ENCODE data around the gene KLHL42.
"Not testable (repeated sequence)": the region's sequence is repeated elsewhere in the genome, so short reads cannot be mapped to it uniquely, and the experiment has no call there.

Gene KLHL42

DNA sequence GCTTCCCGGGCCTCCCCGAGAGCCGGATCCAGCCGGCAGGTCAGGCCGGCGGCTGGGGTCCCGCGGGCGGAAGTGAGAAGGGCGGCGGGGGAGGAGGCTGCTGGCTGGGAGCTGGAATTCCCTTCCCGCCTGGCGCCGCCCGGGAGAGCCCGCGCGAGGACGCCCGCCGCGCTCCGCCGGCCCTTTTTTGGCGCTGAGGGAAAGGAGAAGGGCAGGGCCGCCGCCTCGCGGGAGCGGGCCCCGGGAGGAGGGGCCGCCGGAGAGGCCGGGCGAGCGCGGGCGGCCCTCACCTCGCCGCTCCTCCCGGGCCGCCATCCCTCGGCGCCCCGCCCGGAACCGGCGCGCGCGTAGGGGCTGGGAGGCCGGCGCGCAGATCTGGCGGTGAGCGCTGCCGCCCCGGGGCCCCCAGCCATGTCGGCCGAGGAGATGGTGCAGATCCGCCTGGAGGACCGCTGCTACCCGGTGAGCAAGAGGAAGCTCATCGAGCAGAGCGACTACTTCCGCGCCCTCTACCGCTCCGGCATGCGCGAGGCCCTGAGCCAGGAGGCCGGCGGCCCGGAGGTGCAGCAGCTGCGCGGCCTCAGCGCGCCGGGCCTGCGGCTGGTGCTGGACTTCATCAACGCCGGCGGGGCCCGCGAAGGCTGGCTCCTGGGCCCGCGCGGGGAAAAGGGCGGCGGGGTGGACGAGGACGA lies at the start of gene KLHL42, which contains the start of gene MANSC4:
Gene KLHL42 (plus strand): TSS at position 314 of the 692 bp plus-strand sequence. CDS start 98 bp downstream, at position 412.
Gene MANSC4 (minus strand): TSS at position 317 of the 692 bp plus-strand sequence. CDS start 8,960 bp downstream, outside the sequence.
- peak; percentile 34 to 42 (median 36) for DNase-seq (ENCODE audit: low read depth in 2 of 3, low spot score in 2 of 3)

DNA sequence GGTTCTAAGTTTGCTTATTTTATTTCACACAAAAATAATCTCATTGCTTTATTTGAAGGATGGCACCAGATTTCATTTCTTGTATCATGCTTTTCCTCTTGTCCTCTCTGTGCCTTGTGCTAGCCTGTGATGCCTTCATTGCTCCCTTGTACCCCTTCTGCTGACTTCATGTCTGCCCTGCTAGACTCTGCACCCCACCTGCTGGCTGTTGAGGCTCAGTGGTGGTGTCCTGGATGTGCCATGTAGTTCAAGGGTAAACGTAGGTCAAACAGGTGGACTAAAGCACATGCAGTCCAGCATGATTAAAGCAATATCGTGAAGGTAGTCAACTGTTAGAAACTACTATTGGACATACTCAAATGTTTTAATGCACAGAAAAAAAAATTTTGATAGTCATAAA lies 47.8 kb upstream of the KLHL42 start:
- DNase-seq (ENCODE audit: low read depth in 2 of 3, low spot score in 2 of 3): no peak

DNA sequence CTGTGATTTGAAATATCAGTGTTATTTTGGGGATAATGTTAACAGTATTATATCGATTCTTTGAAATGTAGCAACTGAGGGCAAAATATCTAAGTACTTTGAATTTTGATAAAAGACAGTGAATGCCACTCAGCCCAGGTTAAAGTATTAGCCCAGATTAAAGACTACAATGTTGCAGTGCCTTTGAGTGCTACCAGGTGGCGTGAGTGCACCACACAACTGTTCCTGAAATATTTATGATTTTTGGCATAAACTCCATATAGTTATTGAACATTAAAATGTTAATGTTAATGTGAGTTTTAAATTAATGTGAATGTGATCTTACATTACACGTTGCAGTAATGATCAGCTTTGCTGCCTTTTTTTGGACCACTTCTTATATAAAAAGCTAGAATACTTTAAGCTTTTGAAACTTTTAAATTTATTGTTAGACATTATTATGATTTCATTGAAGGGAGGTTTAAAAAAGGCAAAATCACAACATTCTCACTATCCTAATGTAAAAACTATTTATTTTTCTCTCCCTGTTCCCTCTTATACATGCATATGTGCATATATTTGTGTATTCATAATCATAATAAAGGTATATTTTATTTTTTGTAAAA lies 46.9 kb upstream of the KLHL42 start:
- no peak for DNase-seq (ENCODE audit: low read depth in 2 of 3, low spot score in 2 of 3)

DNA sequence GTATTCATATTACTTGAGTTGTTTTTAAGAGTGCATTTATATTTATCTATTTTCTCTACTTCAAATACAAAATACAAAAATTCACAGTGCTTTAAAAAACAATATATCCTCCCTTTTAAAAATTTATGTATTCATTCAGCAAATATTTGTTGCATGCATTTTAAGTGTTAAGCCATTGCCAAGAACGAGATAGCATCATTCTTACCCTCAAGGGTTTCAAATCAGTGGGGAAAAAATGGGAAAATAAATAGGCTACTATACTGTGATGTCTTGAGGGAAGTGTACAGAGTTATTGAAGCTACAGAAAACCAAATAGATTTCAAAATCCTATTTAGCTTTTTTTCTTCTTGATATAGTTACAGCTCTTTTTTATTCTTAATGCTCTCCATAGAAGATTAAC lies 46.2 kb upstream of the KLHL42 start:
- no peak for DNase-seq (ENCODE audit: low read depth in 2 of 3, low spot score in 2 of 3)

DNA sequence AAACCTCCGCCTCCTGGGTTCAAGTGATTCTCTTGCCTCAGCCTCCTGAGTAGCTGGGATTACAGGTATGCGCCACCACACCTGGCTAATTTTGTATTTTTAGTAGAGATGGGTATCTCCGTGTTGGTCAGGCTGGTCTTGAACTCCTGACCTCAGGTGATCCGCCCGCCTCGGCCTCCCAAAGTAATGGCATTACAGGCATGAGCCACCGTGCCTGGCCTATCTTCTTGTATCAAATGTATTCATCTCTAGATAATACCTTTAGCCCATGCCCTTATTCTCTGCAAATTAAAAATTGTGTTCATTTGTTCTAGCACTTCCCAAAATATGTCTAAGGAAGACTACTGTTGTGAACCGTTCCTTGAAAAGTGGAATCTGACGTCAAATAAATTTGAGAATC lies 45.7 kb upstream of the KLHL42 start:
- not testable (repeated sequence) for DNase-seq (ENCODE audit: low read depth in 2 of 3, low spot score in 2 of 3)

DNA sequence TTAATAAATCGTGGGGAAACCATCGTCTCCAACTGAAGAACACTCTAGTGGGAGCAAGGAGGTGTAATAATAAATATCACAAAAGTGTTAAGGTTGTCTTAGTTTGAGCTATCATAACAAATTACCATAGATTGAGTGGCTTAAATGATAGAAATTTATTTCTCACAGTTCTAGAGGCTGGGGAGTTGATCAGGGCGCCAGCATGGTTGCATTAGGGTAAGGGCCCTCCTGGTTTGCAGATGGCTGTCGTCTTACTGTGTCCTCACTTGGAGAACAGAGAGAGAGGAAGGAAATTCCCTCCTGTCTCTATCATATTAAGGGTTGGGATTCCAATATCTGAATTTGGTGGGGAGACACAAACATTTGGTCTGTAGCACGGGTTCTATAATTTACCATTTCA lies 36.4 kb upstream of the KLHL42 start:
- DNase-seq (ENCODE audit: low read depth in 2 of 3, low spot score in 2 of 3): no peak

- DNase-seq (ENCODE audit: low read depth in 2 of 3, low spot score in 2 of 3): not testable (repeated sequence)
Measured at GRCh38 chr12:27745734-27746133, 34.3 kb upstream of the KLHL42 start.

- DNase-seq (ENCODE audit: low read depth in 2 of 3, low spot score in 2 of 3): no peak
Measured at GRCh38 chr12:27747111-27747820, 32.8 kb upstream of the KLHL42 start.

GRCh38 chr12:27751386-27752047 lies 28.5 kb upstream of the KLHL42 start:
- DNase-seq (ENCODE audit: low read depth in 2 of 3, low spot score in 2 of 3): no peak

DNA sequence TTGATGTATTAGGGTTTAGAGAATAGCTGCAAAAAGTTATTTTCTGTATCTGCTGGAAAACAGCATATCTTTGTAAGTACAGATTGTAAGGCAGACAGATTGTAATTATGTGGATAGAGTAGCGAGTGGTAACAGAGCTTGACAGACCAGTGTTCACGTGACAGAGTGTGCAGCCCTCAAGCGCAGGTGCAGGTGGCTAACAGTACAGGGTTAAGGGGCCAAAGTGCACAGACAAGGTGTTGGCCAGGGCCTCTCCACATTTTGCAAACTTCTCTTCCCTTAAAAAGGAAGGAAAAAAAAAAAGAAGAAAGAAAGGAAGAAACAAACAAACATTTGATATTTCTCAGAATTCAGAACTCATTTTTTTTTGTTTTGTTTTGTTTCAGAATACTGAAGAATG lies 25.2 kb upstream of the KLHL42 start:
- DNase-seq (ENCODE audit: low read depth in 2 of 3, low spot score in 2 of 3): no peak

GRCh38 chr12:27756670-27757195 lies 23.3 kb upstream of the KLHL42 start:
- DNase-seq (ENCODE audit: low read depth in 2 of 3, low spot score in 2 of 3): no peak

GRCh38 chr12:27762757-27763156 lies 17.3 kb upstream of the KLHL42 start:
- no peak for DNase-seq (ENCODE audit: low read depth in 2 of 3, low spot score in 2 of 3)

GRCh38 chr12:27766587-27766986 lies 13.4 kb upstream of the KLHL42 start:
- DNase-seq (ENCODE audit: low read depth in 2 of 3, low spot score in 2 of 3): no peak

DNA sequence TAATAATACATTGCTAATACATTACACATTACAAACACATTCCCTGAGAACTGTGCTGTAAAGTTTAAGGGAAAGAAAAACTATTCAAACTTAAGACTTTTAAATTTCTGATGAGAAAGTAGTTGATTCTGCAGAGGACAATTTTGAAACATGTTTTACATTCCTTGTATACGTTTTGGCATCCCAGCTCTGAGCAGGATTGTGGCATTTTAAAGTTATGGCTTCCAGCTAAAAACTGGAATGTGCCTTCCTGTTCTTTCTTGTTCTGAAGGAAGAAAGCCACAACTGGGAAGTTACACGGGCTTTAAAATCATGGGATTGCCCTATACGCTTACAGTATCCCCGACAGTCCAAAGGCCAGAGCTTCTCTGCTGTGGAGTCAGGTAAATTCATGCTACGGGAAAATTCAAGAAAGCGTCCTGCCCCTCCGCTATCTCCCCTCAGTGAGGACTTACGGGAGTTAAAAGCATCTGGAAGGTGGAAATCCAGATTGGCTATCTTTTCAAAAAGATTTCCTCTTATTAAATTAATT lies 10.8 kb upstream of the KLHL42 start:
- no peak for DNase-seq (ENCODE audit: low read depth in 2 of 3, low spot score in 2 of 3)

GRCh38 chr12:27771481-27772327 lies 8.3 kb upstream of the KLHL42 start:
- no peak for DNase-seq (ENCODE audit: low read depth in 2 of 3, low spot score in 2 of 3)

DNA sequence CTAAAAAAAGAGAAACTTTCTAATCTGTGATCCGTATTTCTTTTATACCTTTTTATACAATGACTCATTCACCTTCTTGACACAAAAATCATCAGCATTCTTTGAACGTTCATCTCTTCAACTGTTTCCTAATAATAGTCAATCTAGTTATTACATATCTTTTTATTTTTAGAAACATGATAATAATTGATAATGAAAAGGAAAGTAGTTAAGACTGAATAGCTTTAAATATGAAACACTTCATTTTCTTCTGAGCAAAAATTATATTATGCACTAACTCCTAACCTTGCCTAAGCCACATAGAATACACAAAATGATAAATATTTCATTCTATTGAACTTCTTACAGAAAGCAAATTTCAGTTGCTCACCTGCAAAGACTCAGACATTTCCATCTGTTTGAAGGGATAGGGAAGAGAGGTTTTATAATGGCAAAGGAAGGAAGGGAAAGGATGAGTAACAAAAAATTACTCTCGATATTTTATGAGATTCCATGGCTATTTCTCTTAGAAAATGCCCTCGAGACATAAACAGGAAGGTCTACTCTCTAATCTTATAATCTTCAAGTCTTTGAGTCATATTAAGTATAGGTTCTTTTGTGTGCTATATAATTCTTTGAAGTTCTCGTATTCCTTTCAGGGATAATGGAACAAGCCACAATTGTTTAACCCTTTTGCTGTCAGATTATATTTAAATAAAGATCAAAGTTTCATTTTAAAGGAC lies 7.5 kb upstream of the KLHL42 start:
- DNase-seq (ENCODE audit: low read depth in 2 of 3, low spot score in 2 of 3): no peak

DNA sequence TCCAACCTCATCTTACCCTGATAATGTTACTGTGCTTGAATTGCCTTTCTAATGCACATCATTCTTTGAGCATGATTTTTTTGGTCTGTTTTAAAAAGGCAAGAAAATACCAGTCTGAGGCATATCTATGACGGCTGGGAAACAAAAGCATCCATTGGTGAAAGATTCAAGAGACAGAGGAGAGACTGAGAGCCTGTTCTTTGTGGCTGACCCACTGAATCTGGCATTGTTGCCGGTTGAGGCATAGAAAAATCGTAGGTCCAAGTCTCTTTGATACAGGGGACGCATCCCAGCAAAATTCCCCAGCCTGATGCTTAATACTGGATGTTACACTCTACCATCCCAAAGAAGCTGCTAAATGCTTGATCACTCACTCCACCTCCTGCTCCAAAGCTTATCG lies 2.9 kb upstream of the KLHL42 start:
- no peak for DNase-seq (ENCODE audit: low read depth in 2 of 3, low spot score in 2 of 3)

GRCh38 chr12:27778206-27778605 lies 1.8 kb upstream of the KLHL42 start:
- no peak for DNase-seq (ENCODE audit: low read depth in 2 of 3, low spot score in 2 of 3)

DNA sequence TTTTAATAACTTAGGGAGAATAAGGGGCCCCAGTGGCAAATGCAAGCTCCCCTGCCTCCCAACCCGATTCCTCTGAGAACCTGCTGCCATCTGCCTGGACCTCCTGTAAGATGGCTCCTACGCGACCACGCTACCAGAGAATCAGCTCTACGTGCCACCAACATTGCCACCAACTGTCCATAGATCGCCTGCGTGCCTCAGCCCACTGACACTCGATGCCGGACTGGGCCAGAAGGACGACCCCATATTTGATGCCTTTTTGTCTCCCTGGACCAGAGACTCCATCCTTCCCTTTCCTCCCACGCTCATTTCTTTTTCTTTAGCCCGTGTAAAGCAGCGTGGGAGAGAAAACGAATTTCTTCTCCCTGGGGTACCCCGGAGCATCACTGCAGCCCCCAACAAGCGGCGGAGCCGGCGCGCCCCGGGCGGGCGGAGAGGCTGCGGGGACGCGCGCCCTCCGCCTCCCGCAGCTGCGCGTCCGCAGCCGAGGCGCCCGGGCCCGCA lies 565 bp upstream of the KLHL42 start:
- peak; percentile 6 to 17 (median 11) for DNase-seq (ENCODE audit: low read depth in 2 of 3, low spot score in 2 of 3)

Measured in activated CD8-positive, alpha-beta memory T cell treated with anti-CD3 and anti-CD28 coated beads for 48 hours (primary cell).